ENCODE data around the gene UMAD1.

The UMAD1 gene

GRCh38 chr7:7640221-7641128 lies at the start of gene UMAD1:
Gene UMAD1, plus strand, starts transcription at chr7:7640752. Its CDS starts 32,620 bp downstream, at chr7:7673372.
- peak; percentile 98 for DNase-seq

- peak; percentile 15 for DNase-seq
Observed at GRCh38 chr7:7595451-7595850, 45.1 kb upstream of the UMAD1 start.

- DNase-seq, result no peak
Observed at GRCh38 chr7:7596176-7596575, 44.4 kb upstream of the UMAD1 start.

GRCh38 chr7:7607010-7607409 lies 33.5 kb upstream of the UMAD1 start:
- no peak for DNase-seq

GRCh38 chr7:7609330-7609729 lies 31.2 kb upstream of the UMAD1 start:
- no peak for DNase-seq

- no peak for DNase-seq
Observed at GRCh38 chr7:7612519-7612918, 28.0 kb upstream of the UMAD1 start.

- DNase-seq, result no peak
Observed at GRCh38 chr7:7613210-7613609, 27.3 kb upstream of the UMAD1 start.

- DNase-seq, result no peak
Observed at GRCh38 chr7:7614018-7614741, 26.4 kb upstream of the UMAD1 start.

GRCh38 chr7:7617550-7617949 lies 23.0 kb upstream of the UMAD1 start:
- DNase-seq, result no peak

- no peak for DNase-seq
Observed at GRCh38 chr7:7618410-7618809, 22.1 kb upstream of the UMAD1 start.

- no peak for DNase-seq
Observed at GRCh38 chr7:7620236-7620635, 20.3 kb upstream of the UMAD1 start.

- DNase-seq, result no peak
Observed at GRCh38 chr7:7620644-7621210, 19.8 kb upstream of the UMAD1 start.

GRCh38 chr7:7628476-7628875 lies 12.1 kb upstream of the UMAD1 start:
- DNase-seq, result no peak

- no peak for DNase-seq
Observed at GRCh38 chr7:7630626-7631329, 9.8 kb upstream of the UMAD1 start.

- no peak for DNase-seq
Observed at GRCh38 chr7:7639421-7639820, 1.1 kb upstream of the UMAD1 start.

- DNase-seq, result peak; percentile 14
Observed at GRCh38 chr7:7639847-7640220, 718 bp upstream of the UMAD1 start.

- DNase-seq, result no peak
Observed at GRCh38 chr7:7641129-7641663, 644 bp downstream of the UMAD1 start.

GRCh38 chr7:7642081-7642480 lies 1.5 kb downstream of the UMAD1 start:
- DNase-seq, result no peak

GRCh38 chr7:7647495-7648036 lies 7.0 kb downstream of the UMAD1 start:
- DNase-seq, result no peak

GRCh38 chr7:7650682-7651206 lies 10.2 kb downstream of the UMAD1 start:
- DNase-seq, result no peak

- no peak for DNase-seq
Observed at GRCh38 chr7:7651479-7651878, 10.9 kb downstream of the UMAD1 start.

GRCh38 chr7:7652798-7653540 lies 12.4 kb downstream of the UMAD1 start:
- no peak for DNase-seq
